Neural progenitor cell (in vitro differentiated cells): ENCODE measurements around the gene ERC2.

Experiments used
- EZH2 ChIP-seq: fragments of 200-600 bp; sonication (generic); IDR thresholded peaks from 2 replicates; pipeline ENCODE4 v1.6.1; 2017; ENCODE audit warnings: antibody characterized with exemption, mild to moderate bottlenecking, moderate library complexity
- EZH2phosphoT487 ChIP-seq: fragments of 200-600 bp; sonication (generic); IDR thresholded peaks from 2 replicates; pipeline ENCODE4 v1.6.1; 2017; ENCODE audit warnings: antibody characterized with exemption
- TF ChIP-seq, protein P1 (sequence below): fragments of 200-600 bp; sonication (generic); IDR thresholded peaks from 2 replicates; pipeline ENCODE4 v1.5.1; 2017; ENCODE audit warnings: antibody characterized with exemption, mild to moderate bottlenecking

DNA sequence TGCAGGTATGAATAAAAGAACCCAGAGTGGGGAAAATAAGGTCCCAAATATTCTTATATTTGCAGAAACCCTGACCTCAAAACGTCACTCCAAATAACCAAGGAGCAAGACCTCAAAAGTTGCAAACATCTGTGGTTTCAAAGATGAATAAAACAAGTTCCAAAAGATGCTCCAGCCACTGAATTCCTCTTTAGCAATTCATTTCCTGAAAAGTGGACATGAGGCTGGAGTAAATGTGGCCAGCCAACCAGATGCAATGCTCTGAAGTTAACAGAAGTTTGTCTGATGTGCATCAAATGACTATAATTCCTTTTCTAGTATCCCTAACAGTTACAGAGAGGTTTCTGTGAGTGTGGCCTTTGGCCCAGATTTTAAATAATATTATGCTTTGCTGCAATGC is 910.0 kb downstream of the ERC2 start:
- TF ChIP-seq, protein P1, sequence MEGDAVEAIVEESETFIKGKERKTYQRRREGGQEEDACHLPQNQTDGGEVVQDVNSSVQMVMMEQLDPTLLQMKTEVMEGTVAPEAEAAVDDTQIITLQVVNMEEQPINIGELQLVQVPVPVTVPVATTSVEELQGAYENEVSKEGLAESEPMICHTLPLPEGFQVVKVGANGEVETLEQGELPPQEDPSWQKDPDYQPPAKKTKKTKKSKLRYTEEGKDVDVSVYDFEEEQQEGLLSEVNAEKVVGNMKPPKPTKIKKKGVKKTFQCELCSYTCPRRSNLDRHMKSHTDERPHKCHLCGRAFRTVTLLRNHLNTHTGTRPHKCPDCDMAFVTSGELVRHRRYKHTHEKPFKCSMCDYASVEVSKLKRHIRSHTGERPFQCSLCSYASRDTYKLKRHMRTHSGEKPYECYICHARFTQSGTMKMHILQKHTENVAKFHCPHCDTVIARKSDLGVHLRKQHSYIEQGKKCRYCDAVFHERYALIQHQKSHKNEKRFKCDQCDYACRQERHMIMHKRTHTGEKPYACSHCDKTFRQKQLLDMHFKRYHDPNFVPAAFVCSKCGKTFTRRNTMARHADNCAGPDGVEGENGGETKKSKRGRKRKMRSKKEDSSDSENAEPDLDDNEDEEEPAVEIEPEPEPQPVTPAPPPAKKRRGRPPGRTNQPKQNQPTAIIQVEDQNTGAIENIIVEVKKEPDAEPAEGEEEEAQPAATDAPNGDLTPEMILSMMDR = no peak
- TF ChIP-seq EZH2phosphoT487 (no peak), EZH2 (no peak)
